HTR-8/SVneo (cell line): Measurements from ENCODE around the gene GRAMD1B.
"Not testable (repeated sequence)": the region's sequence is repeated elsewhere in the genome, so short reads cannot be mapped to it uniquely, and the experiment has no call there.

Source experiments
- DNase-seq: peaks from one replicate; pipeline ENCODE4 v3.0.0; 2011; ENCODE audit warnings: low spot score, mixed read lengths; ENCODE audit not compliant: insufficient read length
- FAIRE-seq: peaks from 2 replicates; lab custom pipeline; 2011; peaks lifted over from hg19 to GRCh38; lab: Jason Lieb, UNC

GRAMD1B gene

DNA sequence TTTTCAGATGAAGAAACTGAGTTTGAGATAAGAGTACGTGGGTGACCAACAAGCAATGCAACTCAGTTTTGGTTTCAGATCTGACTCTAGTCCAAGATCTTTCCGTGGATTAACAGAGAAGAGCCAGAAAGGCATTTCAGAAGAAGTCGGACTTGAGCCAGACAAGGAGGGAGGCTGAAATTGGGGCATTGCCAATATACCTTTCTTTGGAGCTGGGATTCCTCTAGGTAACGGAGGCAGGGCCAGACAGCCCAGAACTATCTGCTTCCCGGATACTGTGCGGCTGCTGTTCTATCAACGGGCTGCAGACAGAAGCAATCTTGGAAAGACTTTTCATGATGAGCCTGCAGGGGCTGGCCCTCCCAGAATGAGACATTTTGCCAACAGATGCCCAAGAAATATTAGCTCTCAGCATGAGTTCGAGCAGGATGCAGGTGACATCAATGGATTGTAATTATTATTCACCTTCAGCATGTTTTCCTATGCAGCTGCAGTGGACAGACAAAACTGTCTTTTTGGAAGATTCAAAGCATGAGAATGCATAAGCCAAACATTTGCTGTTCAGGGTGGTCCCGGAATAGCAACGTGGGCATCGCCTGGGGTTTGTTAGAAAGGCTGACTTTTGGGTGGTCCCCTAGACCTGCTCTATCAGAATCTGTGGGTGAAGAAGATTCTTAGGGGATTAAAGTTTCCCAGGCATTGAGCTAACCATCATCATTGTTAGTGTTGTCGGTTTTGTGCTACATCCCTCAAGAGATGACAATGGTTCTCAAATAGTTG is 128.7 kb downstream of the GRAMD1B start:
- FAIRE-seq (no peak), DNase-seq (no peak)

DNA sequence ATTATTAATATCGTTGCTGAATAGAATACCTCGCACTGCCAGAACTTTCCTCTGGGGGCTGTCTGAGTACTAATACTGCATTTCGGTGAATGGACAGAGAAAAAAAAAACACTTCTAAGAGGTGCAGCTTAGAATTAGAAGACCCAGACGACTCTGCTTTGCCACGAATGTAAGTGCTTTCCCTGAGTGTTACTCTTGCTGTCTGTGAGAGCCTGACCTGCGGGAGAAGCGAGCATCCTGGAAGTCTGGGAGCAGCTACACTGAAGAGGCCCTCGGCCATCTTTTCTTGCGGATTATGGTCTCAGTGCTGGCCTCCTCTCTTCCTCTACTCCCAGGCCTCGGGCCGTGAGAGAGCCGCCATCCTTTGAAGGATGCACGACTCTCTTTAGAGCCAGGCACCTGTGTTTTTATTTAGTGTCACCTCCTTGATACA is 129.5 kb downstream of the GRAMD1B start:
- DNase-seq = no peak
- no peak for FAIRE-seq

DNA sequence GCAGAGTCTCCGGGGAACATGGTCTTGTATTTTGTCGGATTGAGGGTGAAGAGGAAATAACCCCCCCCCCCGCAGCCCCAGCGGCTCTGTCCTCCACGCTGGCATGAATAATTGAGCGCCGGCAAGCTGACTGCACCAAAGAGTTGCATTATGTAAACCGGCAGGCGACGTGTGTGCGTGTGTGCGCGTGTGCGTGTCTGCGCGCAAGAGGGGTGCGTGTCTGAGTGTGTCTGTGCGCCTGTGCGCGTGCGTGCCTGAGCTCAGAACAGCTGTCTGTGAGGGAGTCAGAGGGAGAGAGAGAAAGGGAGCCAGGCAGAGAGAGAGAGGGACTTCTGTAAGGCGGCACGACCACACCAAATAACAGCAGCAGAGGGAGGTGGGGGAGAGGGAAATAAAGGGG is 129.9 kb downstream of the GRAMD1B start:
- DNase-seq = no peak
- no peak for FAIRE-seq

- FAIRE-seq = no peak
Observed at GRCh38 chr11:123561431-123561800, 131.3 kb downstream of the GRAMD1B start.

GRCh38 chr11:123562158-123562557 is 132.1 kb downstream of the GRAMD1B start:
- no peak for DNase-seq
- FAIRE-seq = no peak

More at GRCh38 chr11:123561431-123561800, 131.3 kb downstream of the GRAMD1B start:
- no peak for DNase-seq

- FAIRE-seq (no peak), DNase-seq (no peak)
Observed at GRCh38 chr11:123562829-123563228, 132.8 kb downstream of the GRAMD1B start.

- no peak for DNase-seq
- FAIRE-seq = no peak
Observed at GRCh38 chr11:123564221-123564620, 134.2 kb downstream of the GRAMD1B start.

DNA sequence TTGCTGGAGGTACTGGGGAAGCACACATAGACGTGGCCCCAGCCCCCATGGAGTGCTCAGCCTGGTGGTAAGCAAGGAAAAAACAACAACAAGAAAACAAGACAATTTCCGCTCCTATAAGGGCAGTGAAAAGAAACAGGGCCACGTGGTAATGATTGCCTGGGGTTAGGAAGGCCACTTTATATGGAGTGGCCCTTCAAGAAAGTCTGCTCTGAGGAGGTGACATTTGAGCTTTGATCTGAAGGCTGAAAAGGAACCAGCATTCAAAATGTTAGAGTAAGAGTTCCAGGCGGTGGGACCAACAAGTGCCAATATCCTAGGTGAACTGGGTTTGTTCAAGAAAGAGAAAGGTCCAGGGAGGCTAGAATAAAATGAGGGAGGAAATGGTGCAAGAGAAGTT is 136.8 kb downstream of the GRAMD1B start:
- FAIRE-seq (no peak), DNase-seq (no peak)

GRCh38 chr11:123567466-123567865 is 137.4 kb downstream of the GRAMD1B start:
- FAIRE-seq (no peak), DNase-seq (no peak)

GRCh38 chr11:123568367-123568870 is 138.3 kb downstream of the GRAMD1B start:
- DNase-seq = no peak
- FAIRE-seq = no peak

DNA sequence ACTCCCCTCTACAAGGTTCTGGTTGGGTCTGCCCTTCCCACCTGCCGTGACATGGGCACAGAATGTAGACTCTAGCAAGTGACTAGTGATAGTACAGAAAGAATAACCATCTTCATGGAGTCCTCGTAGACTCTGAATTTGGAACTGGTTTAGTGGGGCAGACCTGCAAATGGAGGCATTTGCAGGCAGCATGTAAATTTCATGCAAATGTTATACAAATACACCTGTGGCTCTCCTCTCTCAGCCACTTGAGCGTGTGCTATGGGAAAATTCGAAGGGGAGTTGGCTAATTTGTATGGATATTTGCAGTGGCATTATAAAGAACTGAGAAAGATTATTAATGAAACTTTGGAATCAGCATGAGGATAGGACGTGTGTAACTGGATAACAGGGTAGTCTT is 139.3 kb downstream of the GRAMD1B start:
- FAIRE-seq (no peak), DNase-seq (no peak)

DNA sequence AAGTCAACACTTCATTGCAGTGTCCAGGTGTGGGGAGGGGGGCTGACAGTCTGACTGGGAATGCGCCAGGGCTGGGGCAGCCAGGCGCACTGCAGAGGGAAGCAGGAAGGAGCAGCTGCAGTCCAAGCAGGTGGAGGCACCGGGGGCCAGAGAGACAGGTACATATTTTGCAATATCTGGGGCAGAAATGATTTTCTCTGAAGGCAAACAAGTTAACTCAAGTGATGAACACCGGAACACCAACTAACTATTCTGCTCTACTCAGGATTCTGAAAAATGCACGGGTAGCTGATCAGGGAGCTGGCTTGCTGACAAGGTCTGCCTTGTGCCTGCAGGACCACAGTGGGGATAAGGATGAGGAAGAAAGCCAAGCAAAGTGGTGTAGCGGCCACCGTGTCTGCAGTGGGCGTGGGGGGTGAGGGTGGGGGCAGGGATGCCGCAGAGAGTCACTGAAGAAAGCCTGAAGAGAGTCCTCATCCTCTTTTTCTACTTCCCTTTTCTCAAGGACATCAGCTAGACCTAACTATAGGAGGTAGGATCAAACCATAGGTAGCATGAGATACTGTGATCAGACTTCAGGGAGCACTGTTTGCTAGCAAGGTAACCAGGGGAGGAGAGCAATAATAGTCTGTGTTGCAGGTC is 141.0 kb downstream of the GRAMD1B start:
- FAIRE-seq = no peak
- no peak for DNase-seq

DNA sequence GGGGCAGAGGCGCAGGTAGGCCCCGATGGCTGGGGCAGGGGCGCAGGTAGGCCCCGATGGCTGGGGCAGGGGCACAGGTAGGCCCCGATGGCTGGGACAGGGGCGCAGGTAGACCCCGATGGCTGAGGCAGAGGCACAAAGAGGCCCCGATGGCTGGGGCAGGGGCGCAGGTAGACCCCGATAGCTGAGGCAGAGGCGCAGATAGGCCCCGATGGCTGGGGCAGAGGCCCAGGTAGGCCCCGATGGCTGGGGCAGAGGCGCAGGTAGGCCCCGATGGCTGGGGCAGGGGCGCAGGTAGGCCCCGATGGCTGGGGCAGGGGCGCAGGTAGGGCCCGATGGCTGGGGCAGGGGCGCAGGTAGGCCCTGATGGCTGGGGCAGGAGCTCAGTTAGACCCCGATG is 142.7 kb downstream of the GRAMD1B start:
- not testable (repeated sequence) for DNase-seq, FAIRE-seq

DNA sequence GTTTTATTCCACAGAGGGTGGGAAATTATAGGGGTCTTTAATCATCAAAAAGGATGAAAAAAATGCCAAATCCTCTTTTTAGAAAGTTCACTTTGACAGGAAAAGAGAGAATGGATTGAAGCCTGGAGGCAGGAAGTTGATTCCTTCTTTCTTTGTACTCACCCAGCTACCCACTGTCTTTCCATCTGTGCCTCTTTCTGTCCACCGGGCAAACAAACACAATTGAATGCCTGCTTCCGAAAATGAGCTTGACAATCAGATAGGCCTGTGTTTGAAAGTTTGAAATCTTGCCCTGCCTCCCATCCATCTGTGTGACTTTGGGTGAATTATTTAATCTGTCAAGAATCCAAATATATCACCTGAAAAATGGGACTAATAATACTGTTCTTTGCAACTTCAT is 143.2 kb downstream of the GRAMD1B start:
- FAIRE-seq (no peak), DNase-seq (no peak)

DNA sequence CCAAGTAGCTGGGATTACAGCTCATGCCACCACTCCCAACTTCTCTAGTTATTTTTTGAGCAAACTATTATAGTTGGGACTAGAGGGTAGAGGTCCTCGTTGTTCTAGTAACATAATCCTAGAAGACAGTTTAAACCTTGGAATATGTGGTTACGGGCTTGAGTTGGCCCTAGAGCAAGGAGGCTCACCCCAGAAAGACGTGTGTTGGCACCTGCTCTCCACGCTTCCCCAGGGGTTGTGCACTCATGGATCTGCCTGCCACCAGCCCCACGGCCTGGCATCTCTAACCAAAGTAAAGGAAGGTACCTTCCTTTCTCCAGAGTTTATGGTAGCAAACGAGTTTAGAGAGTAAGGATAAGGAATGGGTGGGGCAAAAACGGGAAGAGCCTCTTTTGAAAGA is 145.4 kb downstream of the GRAMD1B start:
- no peak for FAIRE-seq
- DNase-seq = no peak

DNA sequence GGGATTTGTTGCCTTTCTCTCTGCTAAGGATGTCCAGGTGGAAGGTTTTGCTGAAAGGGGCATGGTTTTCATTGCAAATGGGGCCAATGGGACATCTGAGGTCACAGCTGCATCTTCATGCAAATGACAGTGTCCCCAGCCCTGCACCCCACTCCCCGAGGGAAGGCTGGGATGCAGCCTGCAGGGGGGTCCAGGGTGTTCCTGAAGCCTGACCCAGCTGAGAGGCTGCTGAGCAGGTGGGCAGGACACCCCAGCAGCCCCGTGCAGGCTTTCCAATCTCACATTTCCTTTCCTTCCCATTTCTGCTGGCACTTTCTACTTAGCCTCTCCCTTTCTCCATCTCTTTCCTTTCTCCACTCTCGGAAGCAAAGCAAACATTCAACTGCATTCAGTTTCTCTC is 146.0 kb downstream of the GRAMD1B start:
- no peak for FAIRE-seq

GRCh38 chr11:123576501-123576900 is 146.4 kb downstream of the GRAMD1B start:
- DNase-seq (no peak), FAIRE-seq (no peak)

More for the DNA sequence above, 146.0 kb downstream of the GRAMD1B start:
- DNase-seq = no peak

DNA sequence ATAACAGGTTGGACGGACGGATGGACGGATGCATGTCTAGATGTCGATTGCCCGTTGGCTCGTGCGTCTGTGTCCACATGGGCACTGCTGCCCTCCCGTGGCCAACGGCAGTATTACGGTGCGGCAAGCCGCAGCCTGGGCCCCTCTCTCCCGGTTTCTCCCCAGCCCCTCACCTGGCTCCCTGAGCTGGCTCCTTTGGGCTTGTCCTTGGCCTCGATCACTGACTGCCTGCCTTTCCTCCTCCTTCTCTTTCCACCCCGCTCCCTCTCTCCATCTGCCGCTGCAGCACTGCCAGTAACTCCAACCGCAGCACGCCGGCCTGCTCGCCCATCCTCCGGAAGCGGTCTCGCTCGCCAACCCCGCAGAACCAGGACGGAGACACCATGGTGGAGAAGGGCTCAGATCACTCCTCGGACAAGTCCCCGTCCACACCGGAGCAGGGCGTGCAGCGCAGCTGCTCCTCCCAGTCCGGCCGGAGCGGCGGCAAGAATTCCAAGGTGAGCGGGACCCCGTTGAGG is 147.1 kb downstream of the GRAMD1B start:
- DNase-seq (peak; percentile 55), FAIRE-seq (peak; percentile 79)

GRCh38 chr11:123578778-123579481 is 148.9 kb downstream of the GRAMD1B start:
- DNase-seq (no peak), FAIRE-seq (no peak)

DNA sequence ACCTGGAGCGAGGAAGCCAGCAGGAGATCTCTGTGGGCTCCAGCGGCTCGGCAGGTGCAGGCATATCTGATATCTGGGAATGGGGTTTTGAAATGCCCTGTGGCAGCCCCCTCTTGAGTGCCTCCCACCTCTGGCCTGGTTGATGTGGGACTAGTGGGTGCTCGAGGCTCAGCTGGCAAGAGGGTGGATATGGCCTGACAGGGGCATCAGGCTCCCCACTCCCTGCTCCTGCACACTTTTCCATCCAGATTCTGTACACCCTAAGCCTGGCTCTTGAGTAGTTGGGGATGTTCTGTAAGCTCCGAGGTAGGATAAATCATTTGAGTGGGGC is 149.4 kb downstream of the GRAMD1B start:
- FAIRE-seq (no peak), DNase-seq (no peak)

DNA sequence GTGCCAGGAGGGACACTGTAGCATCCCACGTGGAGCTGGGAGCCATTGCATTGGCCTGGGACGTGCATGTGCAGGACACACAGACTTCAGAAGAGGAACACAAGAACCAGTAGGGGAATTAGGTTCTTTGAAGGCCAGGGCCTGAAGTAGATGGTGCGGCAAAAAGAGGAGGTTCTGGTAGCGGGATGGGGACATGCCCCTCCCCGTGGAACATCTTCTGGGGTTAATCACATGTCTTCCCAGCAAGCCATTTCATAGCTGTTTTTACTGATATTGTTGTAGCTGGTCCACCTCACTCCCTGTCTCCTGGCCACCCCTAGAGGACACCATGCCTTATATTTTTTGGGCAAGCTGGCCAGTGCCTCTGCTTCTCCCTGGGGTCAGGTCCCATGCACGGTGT is 150.1 kb downstream of the GRAMD1B start:
- DNase-seq (no peak), FAIRE-seq (no peak)
